ENCODE results near the gene CDH4. TPM values are rescaled to one million over a fixed set of nuclear protein-coding genes. Genes with fewer than 3 reads are reported as not detected.

CDH4 gene
- total and polyA plus RNA-seq, 2 of the 8 experiments (the other 6 are each of a cell fraction or from before 2014, with no cell fraction given), result 4.3 to 7.9 TPM

- H3K4me1 ChIP-seq (replicated peaks in 1 of 4; ENCODE audit: control insufficient read depth in 3 of 4, insufficient read depth in 4 of 4, low read length in 3 of 4), result 0 out of 7 replicates have a peak, but pooled peaks cover 0 to 5% (median 0%) of the 10 kb centered on the region in 4 experiments
- CTCF ChIA-PET (ENCODE audit: partially characterized antibody), result no interaction called here
- 0 out of 2 replicates have a peak overlapping the region, but pooled peaks have one; percentile 52 for H2BK5ac ChIP-seq (ENCODE audit: low read depth, low read length)
- H2AK5ac ChIP-seq (ENCODE audit: low read depth, low read length), result no peak overlapping the region
- H3K4ac ChIP-seq (replicated peaks; ENCODE audit: insufficient read length, low read depth, low read length), result no peak overlapping the region
- H4K20me1 ChIP-seq (replicated peaks in 1 of 2; ENCODE audit: control insufficient read depth in 1 of 2, insufficient read depth in 2 of 2, low read length in 2 of 2), result peaks cover 0 to 11% of the 10 kb centered on the region in 2 experiments
- no peak overlapping the region for H3K56ac ChIP-seq (replicated peaks; ENCODE audit: insufficient read length, low read depth, low read length)
- no peak overlapping the region for H2AFZ ChIP-seq (ENCODE audit: low read length)
- peaks cover 10% of the 10 kb centered on the region for H3K23me2 ChIP-seq (ENCODE audit: low read depth, low read length)
- DNase-seq (ENCODE audit: low read depth in 1 of 2, low spot score in 2 of 2) (no peak), FAIRE-seq (no peak)
- H3K18ac ChIP-seq (ENCODE audit: extremely low read depth, low read length), result no peak overlapping the region
- H4K91ac ChIP-seq (replicated peaks; ENCODE audit: insufficient read length, low read length), result no peak overlapping the region
- POLR2A ChIA-PET (ENCODE audit: partially characterized antibody), result no interaction called here
- no peak overlapping the region for H2BK120ac ChIP-seq (replicated peaks; ENCODE audit: low read depth, low read length)
- no peak overlapping the region for H3K14ac ChIP-seq (ENCODE audit: insufficient read length)
- no peak overlapping the region for H3K23ac ChIP-seq (ENCODE audit: insufficient read length)
- no peak overlapping the region for H4K5ac ChIP-seq (ENCODE audit: insufficient read length, low read depth, low read length)
- no peak overlapping the region for H3K9ac ChIP-seq (replicated peaks in 1 of 4; ENCODE audit: extremely low read depth in 1 of 4, low read depth in 3 of 4, low read length in 3 of 4)
- H3K4me3 ChIP-seq (ENCODE audit: extremely low read depth in 1 of 4, insufficient read depth in 2 of 4, low read depth in 3 of 4, low read length in 4 of 4), result no peak overlapping the region
- H2BK12ac ChIP-seq (ENCODE audit: low read depth, low read length), result no peak overlapping the region
- peaks cover 0 to 7% (median under 1%) of the 10 kb centered on the region in 4 experiments; a peak in 5 of 7 replicates for H3K27me3 ChIP-seq (replicated peaks in 1 of 4; ENCODE audit: control insufficient read depth in 3 of 4, extremely low read depth in 1 of 4, insufficient read depth in 3 of 4, low read length in 3 of 4)
- no peak overlapping the region for H2BK20ac ChIP-seq (ENCODE audit: low read length)
- H3K9me3 ChIP-seq (ENCODE audit: insufficient read depth in 2 of 2, low read depth in 1 of 2, low read length in 1 of 2), result no peaks in the 10 kb centered on the region
- no peaks in the 10 kb centered on the region for H3K36me3 ChIP-seq (ENCODE audit: control insufficient read depth in 2 of 4, insufficient read depth in 4 of 4, low read length in 3 of 4)
- no peaks in the 10 kb centered on the region for H3K79me2 ChIP-seq (ENCODE audit: control insufficient read depth in 1 of 2, insufficient read depth in 2 of 2, low read length in 2 of 2)
- TF ChIP-seq MAFK (IDR thresholded peaks at IDR 0.05; ENCODE audit: low read depth, low read length) (no peak), TBP (IDR thresholded peaks at IDR 0.05; ENCODE audit: low read depth, low read length) (no peak), BCL11A (IDR thresholded peaks at IDR 0.05; ENCODE audit: low read depth in 2 of 2, low read length in 2 of 2) (no peak), CTBP2 (IDR thresholded peaks at IDR 0.05; ENCODE audit: borderline replicate concordance, insufficient read depth, insufficient read length, low read length) (no peak), EP300 (IDR thresholded peaks at IDR 0.05; ENCODE audit: borderline replicate concordance in 1 of 2, low read depth in 2 of 2, low read length in 2 of 2) (no peak), GABPA (IDR thresholded peaks at IDR 0.05; ENCODE audit: borderline replicate concordance, insufficient read depth, low read length) (no peak), CHD1 (IDR thresholded peaks at IDR 0.05; ENCODE audit: low read depth, low read length) (no peak), SUZ12 (IDR thresholded peaks at IDR 0.05; ENCODE audit: low read length) (no peak)
- WGBS, 2 experiments (ENCODE audit: extremely low coverage in 1 of 2, insufficient coverage in 1 of 2, insufficient read length in 1 of 2, insufficient replicate concordance in 2 of 2, low coverage in 1 of 2, low lambda C conversion rate in 2 of 2, missing lambda C conversion rate in 1 of 2), result 73% methylated on average over 6 of the region's 6 CpGs; no CpG with 5 or more reads in 1 of the 2 experiments
- no peaks in the 10 kb centered on the region for H3K79me1 ChIP-seq (ENCODE audit: low read depth, low read length)
- no peak overlapping the region for H3K4me2 ChIP-seq (ENCODE audit: insufficient read depth in 1 of 2, low read depth in 2 of 2, low read length in 2 of 2)
- H2BK15ac ChIP-seq (ENCODE audit: low read length), result no peak overlapping the region
- H4K8ac ChIP-seq (ENCODE audit: extremely low read depth, insufficient read depth, low read length), result no peak overlapping the region; the same call in 1 of the 2 replicates
- no peak overlapping the region for H3K27ac ChIP-seq (ENCODE audit: low read depth, low read length)
Observed at GRCh38 chr20:61683721-61684120, 431.7 kb downstream of the CDH4 start.

Measured in H1 (cell line).